ENCODE measurements around the gene NRIP1.
"Not testable (repeated sequence)": the region's sequence is repeated elsewhere in the genome, so short reads cannot be mapped to it uniquely, and the experiment has no call there.

The NRIP1 gene

GRCh38 chr21:14964621-14965020, 100.2 kb downstream of the NRIP1 start:
- no peak for DNase-seq

DNA sequence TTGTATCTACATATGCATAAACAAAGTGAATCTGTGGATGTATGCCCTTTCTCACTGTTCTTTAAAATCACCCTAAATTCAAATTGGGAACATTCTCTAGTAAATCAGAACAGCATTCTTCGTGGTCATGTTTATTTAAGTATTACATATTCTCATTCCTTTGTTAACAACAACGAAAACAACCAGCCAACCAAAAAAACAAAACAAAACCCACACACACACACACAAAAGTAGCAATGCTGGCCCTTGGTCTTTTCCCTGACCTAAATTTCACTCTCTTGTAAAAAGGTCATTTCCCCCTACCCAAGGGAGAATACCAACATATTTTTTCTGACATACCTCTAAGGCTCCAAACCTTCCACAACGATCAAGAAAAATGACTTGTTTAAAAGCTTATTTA, 102.6 kb downstream of the NRIP1 start:
- DNase-seq: no peak

DNA sequence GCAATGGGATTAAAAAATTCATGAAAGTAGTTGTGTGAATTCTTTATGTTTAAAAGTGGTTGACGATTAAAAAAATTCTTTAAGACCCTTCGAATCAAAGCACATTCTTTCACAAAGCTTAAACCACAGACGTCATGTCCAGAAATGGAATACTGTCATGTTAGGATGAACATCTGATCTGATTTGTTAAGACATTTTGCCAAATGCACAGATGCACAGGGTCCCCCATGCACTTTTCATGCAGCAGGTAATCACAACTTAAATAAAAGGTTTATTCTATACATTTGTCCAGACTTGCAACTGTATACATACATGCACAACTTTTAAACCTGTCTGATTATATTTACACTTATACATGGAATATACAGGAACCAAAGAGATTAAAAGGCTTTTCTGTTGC, 103.3 kb downstream of the NRIP1 start:
- DNase-seq: no peak

- DNase-seq: no peak
Observed at GRCh38 chr21:14959343-14959742, 105.5 kb downstream of the NRIP1 start.

DNA sequence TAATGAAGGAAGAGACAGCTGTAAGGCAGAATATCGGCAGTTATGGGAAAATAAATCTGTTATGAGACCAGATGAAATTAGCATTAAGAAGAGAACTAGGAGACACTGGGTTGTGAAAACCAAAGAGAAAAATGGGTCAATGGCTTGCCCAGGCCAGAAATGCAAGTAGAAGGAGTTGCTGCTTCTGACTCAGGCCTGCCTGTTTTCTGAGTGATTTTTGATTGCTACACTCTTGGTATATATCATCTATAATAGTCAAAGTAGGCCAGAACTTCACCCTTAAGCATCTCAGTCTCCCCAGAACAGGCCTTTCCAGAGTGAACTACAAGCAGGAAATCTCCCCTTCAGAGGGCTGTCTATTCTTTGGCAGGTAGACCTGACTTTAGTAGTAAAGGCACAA, 107.0 kb downstream of the NRIP1 start:
- DNase-seq: no peak

- DNase-seq: no peak
Observed at GRCh38 chr21:14956807-14957206, 108.0 kb downstream of the NRIP1 start.

GRCh38 chr21:14955936-14956520, 108.8 kb downstream of the NRIP1 start:
- no peak for DNase-seq

GRCh38 chr21:14952916-14953315, 111.9 kb downstream of the NRIP1 start:
- no peak for DNase-seq

GRCh38 chr21:14949603-14950002, 115.2 kb downstream of the NRIP1 start:
- no peak for DNase-seq

DNA sequence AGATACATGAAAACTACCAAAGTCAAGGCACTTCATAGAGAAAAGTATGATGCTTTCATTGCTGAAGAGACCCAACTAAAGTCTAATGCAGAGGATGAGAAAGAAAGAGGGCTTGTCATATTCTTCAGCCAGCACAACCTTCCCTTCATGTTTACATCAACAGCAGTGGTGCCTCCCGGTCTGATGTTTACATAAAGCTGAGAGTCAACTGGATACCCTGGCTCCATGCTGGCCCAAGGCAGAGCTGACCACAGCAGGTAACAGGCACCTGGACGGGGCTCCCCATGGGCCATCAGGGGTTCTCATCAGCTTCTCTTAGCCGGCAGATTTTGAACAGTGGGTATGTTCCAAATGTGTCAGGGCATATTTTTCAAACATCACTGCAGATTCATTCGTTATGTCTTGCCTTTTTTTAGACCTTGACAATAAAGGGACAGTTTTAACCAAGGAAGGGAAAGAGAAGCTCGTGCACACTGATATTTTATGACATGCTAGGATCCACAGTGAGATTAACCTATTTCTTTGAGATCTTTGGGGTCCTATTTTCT, 117.1 kb downstream of the NRIP1 start:
- no peak for DNase-seq

DNA sequence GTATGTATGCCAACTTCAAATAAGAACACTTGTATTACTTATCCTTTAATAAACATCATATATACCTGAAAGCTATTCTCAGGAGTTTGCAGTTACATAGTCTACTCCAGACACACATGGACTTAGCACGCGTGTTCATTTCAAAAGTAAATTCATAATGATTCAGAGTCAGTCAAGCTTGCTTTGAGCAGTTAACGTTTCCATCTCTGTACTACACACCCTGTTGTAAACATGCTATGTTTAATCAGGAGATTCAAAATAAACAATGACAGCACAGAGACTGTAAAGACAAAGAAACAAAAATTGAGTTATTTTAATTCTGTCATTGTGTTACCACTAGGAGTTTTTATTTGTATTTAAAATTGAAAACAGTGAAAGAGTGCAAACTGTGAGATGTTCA, 119.6 kb downstream of the NRIP1 start:
- DNase-seq: no peak

- DNase-seq: no peak
Observed at GRCh38 chr21:14943616-14944015, 121.2 kb downstream of the NRIP1 start.

DNA sequence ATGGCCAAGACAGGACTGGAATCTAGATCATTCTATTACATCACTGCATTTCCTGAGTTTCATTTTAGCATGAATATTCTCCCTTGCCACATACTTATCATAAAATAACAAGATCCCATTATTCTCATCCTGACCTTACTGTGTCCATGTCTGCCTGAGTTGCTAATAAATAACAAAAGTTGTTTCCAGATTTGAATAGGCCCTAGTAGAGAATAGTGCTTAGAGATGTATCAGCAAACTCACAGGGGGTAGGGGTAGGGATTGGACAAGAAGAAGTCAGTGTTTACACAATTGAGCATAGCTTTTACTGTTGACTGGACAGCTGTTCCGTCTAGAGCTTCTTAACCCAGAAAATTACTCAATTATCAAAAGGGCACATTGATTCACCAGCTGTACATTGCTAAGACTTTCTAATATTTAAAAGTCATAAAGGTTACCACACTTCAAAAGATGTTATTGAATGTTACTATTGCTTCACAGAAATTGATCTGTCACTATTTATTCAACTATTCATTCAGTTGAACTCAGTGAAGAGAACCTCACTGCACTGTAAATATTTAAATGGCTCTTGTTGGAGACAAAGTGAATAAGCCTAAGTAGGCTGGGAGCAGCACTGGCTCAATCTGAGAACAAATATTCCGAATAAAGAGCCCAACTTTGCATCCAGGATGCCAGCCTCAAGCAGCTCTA, 121.9 kb downstream of the NRIP1 start:
- DNase-seq: no peak

DNA sequence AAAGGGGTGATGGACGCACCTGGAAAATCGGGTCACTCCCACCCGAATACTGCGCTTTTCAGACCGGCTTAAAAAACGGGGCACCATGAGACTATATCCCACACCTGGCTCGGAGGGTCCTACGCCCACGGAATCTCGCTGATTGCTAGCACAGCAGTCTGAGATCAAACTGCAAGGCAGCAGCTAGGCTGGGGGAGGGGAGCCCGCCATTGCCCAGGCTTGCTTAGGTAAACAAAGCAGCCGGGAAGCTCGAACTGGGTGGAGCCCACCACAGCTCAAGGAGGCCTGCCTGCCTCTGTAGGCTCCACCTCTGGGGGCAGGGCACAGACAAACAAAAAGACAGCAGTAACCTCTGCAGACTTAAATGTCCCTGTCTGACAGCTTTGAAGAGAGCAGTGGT, 137.5 kb downstream of the NRIP1 start:
- not testable (repeated sequence) for DNase-seq

- DNase-seq: no peak
Observed at GRCh38 chr21:14926186-14926585, 138.6 kb downstream of the NRIP1 start.

DNA sequence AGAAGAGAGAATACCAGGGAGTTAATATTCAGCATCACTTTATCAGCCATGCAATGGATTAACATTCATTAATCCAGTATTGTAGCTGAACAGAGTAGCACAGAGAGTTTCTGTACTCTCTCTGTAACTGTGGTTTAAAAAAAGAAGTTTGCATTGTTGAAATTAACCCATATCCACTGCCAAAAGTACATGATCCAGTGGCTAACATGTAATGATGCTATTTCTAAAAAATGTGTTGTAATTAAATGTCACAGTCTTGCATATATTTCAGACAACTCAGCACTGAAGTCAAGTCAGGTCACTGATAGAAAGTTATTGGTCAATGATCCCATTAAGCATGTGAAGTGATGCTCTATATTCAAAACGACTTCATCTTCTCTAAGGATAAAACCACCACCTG, 141.3 kb downstream of the NRIP1 start:
- DNase-seq: no peak

- no peak for DNase-seq
Observed at GRCh38 chr21:14922980-14923379, 141.8 kb downstream of the NRIP1 start.

- no peak for DNase-seq
Observed at GRCh38 chr21:14918527-14918926, 146.3 kb downstream of the NRIP1 start.

- DNase-seq: no peak
Observed at GRCh38 chr21:14917762-14918161, 147.0 kb downstream of the NRIP1 start.

DNA sequence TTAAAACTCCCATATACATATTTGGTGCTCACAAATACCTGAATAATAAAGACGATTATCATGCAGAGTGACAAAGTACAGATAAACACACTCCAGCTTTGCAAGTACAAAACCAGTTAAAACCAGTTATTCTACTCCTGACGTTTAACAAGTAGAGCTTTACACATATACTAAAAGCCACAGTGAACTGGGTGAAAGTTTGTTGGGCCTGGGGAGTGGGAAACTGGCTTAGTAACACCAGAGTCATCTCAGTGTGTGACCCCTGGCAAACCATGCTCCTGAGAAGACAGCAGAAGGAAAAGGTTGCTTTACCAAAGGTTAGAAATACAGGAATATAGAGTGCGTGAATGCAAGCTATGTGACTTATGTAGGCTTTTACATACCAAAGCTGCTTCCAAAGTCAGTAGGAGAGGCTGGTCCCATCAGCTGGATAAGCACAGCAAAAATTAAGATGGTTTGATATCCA, 148.1 kb downstream of the NRIP1 start:
- DNase-seq: no peak

DNA sequence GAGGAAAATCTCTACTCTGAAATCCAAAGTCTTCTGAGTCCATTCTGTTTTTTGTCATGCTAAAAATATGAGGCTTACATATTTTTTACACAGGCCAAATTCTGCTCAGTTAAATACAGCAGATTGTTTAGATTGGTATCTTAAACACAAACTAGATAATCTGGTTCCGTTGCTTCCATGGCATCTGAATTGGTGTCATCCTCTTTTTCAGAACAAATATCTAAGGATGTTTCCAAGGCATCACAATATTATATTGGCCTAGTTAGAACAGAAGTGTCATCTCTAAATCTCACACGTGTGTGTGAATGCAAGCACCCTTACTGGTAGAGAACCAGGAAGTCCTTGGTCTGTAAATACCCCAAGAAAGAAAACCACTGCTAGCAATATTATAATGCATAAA, 151.2 kb downstream of the NRIP1 start:
- no peak for DNase-seq

DNA sequence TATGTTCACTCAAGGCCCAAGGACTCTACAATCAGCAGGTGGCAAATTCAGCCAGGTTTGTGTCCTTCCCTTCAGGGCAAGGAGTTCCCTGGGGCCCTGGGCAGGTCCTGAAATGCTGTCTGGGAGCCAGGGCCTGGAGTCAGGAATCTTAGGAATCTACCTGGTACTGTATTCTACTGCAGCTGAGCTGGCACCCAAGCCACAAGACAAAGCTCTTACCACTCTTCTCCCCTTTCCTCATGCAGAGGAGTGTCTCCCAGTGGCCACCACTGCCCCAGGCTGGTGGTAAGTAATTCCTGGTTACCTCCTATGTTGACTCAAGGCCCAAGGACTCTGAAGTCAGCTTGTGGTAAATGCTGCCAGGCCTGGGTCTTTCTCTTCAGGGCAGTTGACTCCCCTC, 153.4 kb downstream of the NRIP1 start:
- DNase-seq: no peak

Data from KG1 (cell line).